Caki2 (cell line): ENCODE data around the gene RAD9A. TPM values are rescaled to one million over a fixed set of nuclear protein-coding genes. Genes with fewer than 3 reads are reported as not detected.
A peak's percentile ranks its signal among the peaks of the same experiment; 100 is the strongest.

ENCODE experiments used
- DNase-seq: peaks from one replicate; pipeline ENCODE4 v3.0.0-alpha.2; 2015; ENCODE audit warnings: low read depth
- in situ Hi-C: cut with HindIII; loops from 2 replicates; pipeline ENCODE4 v1.10.0; 2016; ENCODE audit warnings: low sequenced_read_pairs, low pct_unique_long_range_greater_than_20kb, mixed read lengths
- total RNA-seq: library from RNA; depleted of rRNA; stranded (reverse); fragments of >200 nt; shearing (Covaris generic); gene quantifications from 2 replicates; pipeline ENCODE4 v1.2.3, GENCODE V29; 2014; ENCODE audit warnings: low replicate concordance

Gene RAD9A
- total RNA-seq, 1 experiment from 2014 or later, result 24.4 TPM

- in situ Hi-C loops, result no loop called here
- no peak for DNase-seq
Observed at GRCh38 chr11:67371911-67372320, 19.9 kb upstream of the RAD9A start.

DNA sequence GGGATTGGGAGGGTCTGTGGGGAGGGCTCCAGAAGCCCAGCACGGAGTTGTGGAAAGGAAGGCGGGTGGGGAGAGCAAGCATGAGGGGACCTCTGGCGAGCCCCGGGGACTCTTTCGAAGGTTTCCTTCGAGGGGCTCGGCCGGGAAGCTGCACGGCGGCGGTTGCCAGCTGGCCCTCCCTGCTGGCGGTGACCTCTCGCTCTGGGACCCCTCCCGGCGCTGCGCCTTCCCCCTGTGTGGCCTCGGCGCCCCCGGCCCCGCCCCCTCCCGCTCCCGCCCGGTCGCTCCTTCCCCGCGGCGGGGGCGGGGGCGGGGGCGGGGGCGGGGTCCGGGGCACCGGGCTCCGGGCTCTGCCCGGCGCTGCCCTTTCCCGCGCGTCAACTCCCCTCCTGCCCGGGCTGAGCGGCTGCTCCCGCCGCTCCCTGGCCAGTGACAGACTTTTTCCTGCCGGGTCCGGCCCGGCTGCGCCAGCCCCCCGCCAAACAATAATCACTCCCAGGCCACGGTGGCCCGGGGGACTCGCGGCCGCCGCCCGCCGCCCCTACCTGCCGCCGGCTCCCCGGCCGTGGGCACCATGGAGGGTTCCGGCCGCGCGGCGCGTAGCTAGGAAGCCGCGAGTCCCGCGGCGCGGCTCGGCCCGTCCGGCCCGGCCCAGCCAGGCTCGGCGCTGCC lies 19.3 kb upstream of the RAD9A start:
- DNase-seq, result no peak
- in situ Hi-C loops, result no loop called here

GRCh38 chr11:67372993-67373647 lies 18.7 kb upstream of the RAD9A start, which contains the start of gene CLCF1:
CLCF1 (minus strand) TSS chr11:67373598; CDS start chr11:67373539, 59 bp downstream.
- DNase-seq, result peak; percentile 40

DNA sequence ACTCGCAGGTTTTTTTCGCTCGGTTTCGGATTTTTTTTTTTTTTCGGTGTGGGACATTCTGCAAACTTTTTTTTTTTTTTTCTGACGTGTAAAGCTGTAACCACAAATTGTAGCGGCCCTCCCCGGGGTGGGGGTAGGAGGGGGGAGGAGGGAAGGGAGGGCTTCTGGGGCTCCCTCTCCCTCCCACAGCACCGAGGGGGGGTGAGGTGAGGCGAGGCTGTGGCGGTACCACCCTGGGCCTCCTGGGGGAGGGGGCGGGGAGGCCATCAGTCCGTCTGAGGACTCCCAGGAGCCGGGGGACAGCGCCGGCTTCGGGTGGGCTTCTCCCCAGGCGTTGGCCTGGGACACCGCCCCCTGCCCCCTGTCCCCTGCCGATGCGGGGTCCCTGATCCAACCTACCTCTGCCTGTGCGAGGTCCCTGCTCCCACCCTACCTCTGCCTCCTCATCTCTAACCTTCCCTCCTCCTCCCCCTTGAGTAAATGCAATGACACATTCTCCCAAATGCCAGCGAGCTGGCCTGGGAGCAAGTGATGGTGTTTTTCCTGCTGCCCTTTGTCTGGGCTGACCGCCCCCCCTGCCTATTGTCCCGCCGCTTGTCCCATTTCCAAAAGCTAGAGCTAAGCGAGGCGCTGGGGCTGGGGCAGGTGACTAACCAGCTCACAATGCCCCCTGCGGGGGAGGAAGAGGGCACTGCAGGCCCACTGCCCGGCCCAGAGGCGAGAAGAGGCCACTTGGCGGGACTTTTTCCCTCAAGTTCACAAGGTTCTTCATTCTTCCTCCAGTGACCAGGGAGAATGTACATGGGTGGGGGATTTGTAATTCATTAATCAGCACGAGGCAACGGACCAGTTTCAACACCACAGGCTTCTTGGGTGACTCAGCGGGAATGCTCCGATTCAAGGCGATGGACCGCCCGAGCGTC lies 17.9 kb upstream of the RAD9A start:
- in situ Hi-C loops, result no loop called here
- peak; percentile 100 for DNase-seq

More at GRCh38 chr11:67372993-67373647, 18.7 kb upstream of the RAD9A start, which contains the start of gene CLCF1:
- in situ Hi-C loops, result no loop called here

- in situ Hi-C loops, result no loop called here
- peak; percentile 93 for DNase-seq
Observed at GRCh38 chr11:67374571-67375281, 17.1 kb upstream of the RAD9A start.

DNA sequence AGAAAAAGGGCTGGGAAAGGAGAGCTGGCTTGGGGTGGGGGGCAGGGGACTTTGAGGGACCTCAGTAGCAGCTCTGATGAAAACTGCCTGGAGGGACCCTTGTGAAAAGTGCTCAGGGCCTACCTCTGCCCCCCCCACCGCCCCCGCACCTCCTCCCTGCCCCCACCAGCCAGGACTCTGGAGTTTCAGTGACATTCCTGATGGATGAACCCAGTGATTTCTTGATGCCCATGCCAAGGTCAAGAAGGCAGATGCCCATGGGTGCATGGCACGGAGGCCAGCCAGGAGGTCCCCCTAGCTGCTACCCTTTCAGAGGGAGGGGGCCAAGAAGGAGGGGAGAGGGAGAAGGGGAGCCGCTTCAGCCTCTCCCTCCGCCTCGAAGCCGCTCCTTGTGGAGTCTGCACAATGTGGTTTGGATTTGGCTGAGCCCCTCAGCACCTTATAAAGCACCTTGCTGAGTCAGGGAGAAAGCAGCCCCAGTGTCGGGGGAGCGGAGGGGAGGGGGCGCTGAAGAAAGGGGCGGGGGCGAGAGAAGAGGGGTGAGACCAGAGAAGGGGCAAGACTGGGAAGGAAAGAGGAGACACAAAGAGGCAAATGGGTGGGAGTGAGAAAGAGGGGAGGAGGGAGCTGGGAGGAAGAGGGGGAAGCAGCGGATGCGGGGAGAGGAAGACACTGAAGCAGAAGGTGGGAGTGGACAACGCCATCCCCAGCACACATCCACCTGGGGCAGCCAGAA lies 16.3 kb upstream of the RAD9A start:
- in situ Hi-C loops, result no loop called here
- no peak for DNase-seq

- in situ Hi-C loops, result no loop called here
- DNase-seq, result no peak
Observed at GRCh38 chr11:67376063-67376820, 15.5 kb upstream of the RAD9A start.

- DNase-seq, result peak; percentile 58
Observed at GRCh38 chr11:67376873-67377808, 14.6 kb upstream of the RAD9A start.

DNA sequence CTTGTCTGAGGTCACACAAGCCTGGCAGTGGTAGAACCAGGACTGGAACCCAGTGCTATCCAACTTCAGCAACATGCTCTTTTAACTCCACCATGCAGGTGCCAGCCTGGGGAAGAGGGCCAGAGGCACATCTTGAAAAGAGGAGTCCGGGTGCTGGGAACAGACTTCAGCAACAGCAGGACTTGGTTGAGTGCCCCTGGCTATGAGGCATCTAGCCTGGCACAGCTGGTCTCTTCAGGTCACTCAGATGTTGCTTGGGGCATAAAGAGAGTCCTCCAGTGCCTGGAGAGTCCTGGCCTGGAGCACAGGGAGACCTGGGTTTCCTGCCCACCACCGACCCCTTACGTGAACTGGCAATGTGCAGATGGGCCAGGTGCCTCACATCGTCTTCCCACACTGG lies 13.2 kb upstream of the RAD9A start:
- in situ Hi-C loops, result no loop called here
- no peak for DNase-seq

More at GRCh38 chr11:67376873-67377808, 14.6 kb upstream of the RAD9A start:
- in situ Hi-C loops, result no loop called here

GRCh38 chr11:67379061-67380058 lies 12.4 kb upstream of the RAD9A start:
- DNase-seq, result peak; percentile 90
- in situ Hi-C loops, result no loop called here

DNA sequence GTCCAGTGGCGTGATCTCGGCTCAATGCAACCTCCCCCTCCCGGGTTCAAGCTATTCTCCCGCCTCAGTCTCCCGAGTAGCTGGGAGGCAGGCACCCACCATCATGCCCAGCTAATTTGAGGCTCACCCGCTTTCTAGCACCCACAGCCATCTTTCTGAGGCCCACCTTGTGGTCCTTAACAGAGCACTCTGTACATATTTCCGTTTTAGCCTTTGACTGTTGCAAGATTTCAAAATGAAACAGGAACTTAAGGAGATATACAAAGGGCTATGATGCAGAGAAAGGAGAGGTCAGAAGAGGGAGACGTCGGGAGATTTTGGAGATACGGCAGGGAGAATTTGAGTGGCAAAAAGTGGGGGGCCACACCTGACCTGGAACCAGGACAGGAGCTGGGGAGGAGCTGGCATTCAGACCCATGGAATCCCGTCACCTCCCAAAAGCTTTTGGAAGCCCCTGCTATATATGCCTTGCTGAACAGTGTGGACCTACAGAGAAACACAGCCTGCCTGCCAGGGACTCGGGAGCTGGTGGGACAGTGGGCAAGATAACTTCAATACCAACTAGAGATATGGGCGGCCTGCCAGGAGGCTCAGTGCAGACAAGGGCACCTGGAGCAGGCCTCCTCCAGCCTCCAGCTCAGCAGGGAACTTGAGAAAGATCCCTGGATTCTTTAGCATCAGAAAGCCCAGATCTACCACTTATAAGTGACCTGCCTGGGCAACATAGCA lies 10.4 kb upstream of the RAD9A start:
- in situ Hi-C loops, result no loop called here
- DNase-seq, result no peak

DNA sequence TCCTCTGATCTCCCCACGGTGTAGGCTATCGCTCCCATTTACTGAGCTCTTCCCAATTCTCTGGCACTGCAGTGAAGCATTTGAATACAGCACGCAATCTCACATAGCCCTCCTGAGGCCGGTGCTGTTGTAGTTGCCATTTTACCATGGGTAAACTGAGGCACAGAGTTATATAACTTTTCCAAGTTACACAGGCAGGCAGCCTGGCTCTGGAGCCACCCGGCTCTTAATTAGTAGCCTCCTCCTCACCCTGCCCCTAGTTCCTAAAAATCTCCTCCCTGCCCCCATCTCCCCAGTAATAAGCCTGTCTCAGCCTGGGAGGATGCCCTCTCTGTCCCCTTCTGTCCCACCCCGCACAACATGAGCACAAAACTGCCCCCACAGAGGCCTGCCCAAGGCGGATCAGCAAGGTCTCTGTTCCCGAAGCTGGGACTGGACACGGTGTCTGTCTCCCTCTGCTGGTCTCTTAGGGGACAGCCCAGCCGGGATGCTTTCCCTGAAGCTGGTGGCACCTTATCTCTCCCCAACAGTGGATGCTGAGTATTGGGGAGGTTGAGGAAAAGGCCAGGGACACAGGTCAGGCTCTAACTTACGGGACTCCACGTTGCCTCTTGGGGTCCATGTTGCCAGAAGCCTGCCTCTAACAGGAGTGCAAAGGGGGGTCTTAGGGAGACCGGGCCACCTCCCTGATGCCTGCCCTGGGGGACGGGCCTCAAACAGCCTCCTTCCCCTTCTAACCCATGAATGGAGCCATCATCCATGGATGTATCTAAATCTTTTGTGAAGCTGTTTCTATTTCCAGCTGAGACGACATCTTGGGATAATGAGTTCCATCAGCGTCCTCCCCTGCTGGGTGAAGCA lies 9.3 kb upstream of the RAD9A start:
- in situ Hi-C loops, result no loop called here

DNA sequence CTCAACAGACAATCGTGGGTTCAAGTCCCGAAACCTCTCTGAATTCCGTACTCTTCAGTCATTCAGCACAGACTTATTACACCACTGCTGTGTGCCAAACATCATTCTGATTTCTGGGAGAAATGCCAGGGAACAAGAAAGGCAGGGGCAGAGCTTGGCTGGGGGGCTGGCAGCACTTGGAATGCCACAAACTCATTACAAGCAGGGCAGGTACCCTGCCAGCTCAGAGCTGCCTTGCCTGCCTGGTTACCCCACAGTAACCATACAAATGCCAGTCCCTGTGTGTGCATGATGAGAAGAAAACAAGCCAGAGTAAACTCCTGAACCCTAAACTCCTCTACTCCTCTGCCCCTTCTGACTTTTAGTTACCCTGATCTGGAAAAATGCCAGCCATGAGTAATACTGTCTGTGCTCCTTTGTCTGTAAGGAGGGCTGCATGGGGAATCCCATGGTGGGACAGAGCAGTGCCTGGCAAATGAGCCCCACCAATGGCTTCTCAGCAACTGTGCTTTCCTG lies 6.9 kb upstream of the RAD9A start:
- in situ Hi-C loops, result no loop called here
- peak; percentile 75 for DNase-seq

More for the DNA sequence above, 9.3 kb upstream of the RAD9A start:
- DNase-seq, result peak; percentile 61
